Stimulated activated CD4-positive, alpha-beta T cell treated with anti-CD3 and anti-CD28 coated beads, Interleukin-4, amount 100 ng/mL, for 48 hours (primary cell): ENCODE data around the gene PDGFB.
"Not testable (repeated sequence)": the region's sequence is repeated elsewhere in the genome, so short reads cannot be mapped to it uniquely, and the experiment has no call there.

Experiments
- DNase-seq, 2 donors: peaks; one replicate each; pipeline ENCODE4 v3.0.0-alpha.2; 2020; ENCODE audit warnings: low read depth in 2 of 2

The PDGFB gene

GRCh38 chr22:39227542-39228272 is 17.1 kb downstream of the PDGFB start:
- DNase-seq: no peak

GRCh38 chr22:39226353-39226752 is 18.4 kb downstream of the PDGFB start:
- no peak for DNase-seq

DNA sequence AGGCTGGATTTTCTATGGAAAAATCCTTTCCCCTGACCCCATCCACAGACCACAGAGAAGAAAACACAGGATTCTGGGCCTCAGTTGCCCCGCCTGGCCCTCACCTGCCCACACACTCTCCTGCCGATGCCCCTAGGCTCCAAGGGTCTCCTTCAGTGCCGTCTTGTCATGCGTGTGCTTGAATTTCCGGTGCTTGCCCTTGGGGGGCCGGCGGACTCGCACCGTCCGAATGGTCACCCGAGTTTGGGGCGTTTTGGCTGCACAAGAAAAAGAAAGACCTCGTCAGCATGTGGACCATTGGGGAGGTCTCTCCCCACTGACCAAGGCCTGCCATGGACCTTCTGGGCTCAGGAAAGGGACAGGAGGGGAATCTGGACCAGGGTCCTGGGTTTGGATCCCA is 19.2 kb downstream of the PDGFB start:
- DNase-seq: no peak

- DNase-seq: no peak
Measured at GRCh38 chr22:39224550-39224949, 20.2 kb downstream of the PDGFB start.

DNA sequence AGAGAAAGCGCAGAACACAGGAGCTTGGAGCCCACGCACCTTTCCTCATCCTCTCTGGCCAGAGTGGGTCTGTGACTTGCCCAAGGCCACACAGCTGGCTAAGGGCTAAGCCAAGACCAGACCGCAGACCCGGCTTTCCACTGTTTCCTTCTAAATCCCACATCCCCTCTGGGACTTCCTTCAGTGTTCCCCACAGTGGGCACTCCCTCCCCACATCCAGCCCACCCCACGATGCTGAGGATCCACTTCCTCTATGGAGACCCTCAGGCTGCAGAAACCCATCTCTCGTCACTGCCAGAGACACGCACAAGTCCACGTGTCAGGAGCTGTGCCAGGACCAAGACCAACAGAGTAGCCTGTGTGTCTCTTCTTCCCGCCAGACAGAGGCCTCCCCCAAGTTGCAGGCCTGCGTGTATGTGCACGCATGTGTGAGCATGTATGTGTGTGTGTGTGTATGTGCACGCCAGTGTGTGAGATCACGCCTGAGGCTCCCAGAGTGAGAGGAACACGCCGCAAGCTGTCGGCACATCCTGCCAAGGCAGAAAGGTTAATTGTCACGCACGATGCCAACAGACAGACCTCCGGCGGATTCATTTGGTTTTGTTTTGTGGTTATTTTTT is 21.6 kb downstream of the PDGFB start:
- no peak for DNase-seq

DNA sequence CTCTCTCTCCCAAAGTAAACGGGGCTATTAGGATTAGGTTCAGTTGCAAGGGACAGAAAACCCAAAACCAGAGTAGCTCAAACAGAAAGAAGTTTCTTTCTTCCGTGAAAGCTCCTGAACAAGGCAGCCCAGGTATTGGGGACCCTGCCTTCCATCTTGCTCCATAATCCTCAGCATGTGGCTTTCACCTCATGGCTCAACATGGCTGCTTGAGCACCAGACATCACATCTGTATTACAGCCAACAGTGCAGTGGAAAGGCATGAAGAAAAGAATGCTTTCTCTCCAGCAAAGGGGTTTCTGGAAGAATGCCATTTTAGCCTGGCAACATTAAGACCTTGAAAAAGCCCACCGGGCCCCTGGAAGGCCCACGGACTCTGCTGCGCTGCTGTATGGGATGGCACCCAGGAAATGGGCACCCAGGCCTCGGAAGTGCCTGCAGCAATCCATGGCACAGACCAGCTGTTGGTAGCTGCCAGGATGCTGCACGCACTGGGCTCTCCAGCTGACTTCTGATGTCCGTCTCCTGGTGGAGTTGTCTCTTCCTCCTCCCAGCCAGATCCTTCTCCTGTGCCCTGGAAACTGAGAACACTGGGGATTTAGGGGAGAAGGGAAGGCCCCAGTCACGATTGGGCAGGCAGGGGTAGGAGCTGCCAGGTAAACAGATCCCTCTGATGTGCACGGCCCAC is 22.6 kb downstream of the PDGFB start:
- no peak for DNase-seq

DNA sequence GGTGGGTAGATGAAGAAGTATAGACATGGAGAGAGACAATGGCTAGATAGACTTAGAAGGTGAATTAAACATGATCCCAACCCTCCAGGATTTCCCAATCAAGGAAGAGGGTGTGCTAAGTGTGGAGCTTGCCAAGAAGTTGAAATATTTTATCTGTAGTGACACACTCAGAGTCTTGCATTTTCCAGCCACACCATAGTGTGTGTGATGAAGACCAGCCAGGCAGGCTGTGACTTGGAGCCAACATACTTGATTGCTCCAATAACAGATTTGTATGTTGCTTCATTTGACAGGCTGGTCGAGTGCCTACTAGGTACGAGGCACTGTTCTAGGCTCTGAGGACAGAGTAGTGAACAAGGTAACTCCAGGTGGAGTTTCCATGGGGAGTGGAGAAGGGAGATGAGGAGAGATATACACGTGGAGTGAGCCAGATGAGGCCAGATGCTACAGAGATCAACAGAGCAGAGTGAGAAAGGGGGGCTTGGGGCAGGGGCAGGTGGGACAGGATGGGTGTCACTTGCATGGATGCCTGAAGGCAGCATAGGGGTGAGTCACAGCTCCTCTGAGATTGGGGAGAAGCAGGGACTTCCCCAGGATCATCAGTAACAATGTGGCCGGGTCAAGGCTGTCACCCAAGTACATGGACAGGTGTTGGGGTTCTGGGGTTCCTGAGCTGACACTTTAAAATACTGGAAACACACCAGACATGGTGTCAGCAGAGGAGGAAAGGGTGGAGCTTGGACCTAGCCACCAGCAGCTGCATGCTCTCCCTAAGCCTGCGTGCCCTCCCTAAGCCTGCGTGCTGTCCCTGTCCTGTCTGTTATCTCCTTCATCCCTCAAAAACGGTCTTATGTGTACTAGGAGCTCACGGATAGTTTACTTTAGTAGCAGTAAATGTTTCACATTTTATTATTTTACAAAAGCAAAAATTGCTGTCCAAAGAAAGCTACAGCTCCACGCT is 23.6 kb downstream of the PDGFB start:
- no peak for DNase-seq

- DNase-seq: no peak
Measured at GRCh38 chr22:39220450-39220849, 24.3 kb downstream of the PDGFB start.

- no peak for DNase-seq
Measured at GRCh38 chr22:39219071-39220039, 25.4 kb downstream of the PDGFB start.

GRCh38 chr22:39218432-39218831 is 26.4 kb downstream of the PDGFB start:
- not testable (repeated sequence) for DNase-seq

DNA sequence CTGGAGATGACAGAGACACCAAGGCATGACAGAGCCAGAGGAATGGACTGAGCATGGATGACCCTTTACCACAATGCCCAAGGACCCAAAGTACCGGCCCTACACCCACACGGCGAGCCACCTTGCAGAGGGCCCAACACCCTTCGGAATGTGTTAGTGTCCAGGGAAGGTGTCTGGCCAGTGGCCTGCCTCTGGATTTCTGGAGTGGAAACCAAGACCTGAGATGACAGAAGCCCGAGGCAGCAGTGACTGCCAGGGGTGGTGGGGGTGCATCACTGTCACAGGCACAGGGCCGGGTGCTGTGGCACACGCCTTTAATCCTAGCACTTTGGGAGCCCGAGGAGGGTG is 28.7 kb downstream of the PDGFB start:
- no peak for DNase-seq

GRCh38 chr22:39215426-39216142 is 29.2 kb downstream of the PDGFB start:
- DNase-seq: no peak

GRCh38 chr22:39215070-39215396 is 29.7 kb downstream of the PDGFB start:
- no peak for DNase-seq

DNA sequence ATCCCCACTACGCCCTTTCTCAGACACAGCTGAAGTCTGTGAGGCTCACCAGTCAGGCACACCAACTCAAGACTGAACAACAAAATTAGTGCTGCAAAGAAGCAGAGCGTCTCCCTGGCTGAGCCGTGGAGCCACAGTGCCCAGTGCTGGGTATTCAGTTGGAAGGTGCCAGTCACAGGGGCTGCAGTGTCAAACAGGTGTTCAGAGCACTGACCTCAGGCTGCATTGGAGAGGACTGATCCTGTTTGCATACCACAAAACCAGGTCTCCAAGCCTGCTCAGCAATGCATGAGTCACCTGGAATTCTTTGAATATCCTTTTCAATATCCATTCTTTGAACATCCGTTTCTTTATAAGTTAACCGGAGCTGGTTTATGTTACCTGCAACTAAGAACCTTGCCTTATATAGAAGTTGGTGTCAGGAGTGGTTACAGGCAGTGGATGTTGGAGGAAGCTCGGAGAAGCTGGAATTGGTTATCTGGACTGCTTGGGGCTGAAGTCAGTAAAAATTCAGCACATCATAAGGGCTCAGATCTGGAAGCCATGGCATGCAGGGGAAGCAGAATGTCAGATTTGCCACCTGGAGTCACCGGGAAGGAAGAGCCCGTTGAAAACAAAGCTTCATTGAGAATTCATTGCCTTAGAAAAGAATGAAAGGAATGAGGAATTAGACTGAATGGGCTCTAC is 30.3 kb downstream of the PDGFB start:
- no peak for DNase-seq

DNA sequence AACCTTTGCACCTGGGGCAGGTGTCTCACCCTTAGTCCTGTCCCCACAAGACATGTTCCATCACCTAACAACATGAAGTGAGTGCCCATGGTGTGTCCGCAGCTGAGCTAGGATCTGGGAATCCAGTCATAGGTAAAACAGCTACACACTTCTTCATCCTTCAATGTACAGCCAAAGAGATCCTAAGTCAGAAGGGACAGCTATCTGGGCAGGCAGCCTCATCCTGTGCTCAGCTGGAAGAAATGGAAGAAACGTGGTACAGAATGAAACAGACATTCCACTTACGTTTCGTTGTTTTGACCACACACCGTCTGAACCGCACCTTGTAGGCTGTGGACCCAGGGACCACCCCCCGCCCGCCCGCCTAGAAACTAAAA is 30.8 kb downstream of the PDGFB start:
- DNase-seq: no peak

- DNase-seq: no peak
Measured at GRCh38 chr22:39212721-39213376, 31.9 kb downstream of the PDGFB start.

- DNase-seq: no peak
Measured at GRCh38 chr22:39209756-39210155, 35.0 kb downstream of the PDGFB start.

GRCh38 chr22:39208013-39208680 is 36.6 kb downstream of the PDGFB start:
- DNase-seq: no peak
